GM18873 (cell line): ENCODE measurements around the gene MAL.

Experiments
- ATAC-seq: cut with Tn5 transposase; IDR thresholded peaks from one replicate; pipeline ENCODE4 v1.9.1; 2021; ENCODE audit warnings: mild to moderate bottlenecking, moderate library complexity, moderate number of reproducible peaks; ENCODE audit not compliant: unreplicated experiment, low FRiP score

MAL gene

DNA sequence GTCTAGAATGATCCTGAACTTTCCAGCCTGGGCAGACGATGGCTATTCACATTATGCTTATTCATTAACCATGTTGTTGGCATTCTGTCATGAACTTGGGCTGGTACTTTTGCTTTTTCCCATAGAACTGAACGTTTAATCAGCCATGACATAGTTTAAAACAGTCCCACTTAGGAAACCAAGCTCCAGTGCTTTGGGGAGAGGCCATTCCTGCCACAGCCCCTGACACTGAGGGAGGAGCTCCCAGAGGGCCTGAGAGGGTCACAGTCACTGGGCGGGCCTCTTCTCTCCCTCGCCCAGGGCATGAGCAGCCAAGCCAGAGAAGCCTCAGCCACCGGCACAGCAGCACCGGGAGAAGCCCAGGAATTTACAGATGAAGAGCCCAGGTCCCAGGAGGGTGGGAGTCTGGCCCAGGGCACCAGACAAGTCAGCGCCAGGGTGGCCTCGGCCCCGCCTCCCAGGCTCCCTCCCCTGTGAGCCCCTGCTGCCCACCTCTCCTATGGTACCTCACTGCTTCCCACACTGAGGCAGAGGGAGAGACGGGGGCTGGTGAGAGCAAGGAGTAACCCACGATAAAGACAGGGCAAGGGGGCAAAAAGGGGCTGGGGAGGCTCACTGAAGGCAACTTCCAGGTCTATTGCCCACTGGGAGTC is 33.6 kb downstream of the MAL start:
- ATAC-seq: no peak

DNA sequence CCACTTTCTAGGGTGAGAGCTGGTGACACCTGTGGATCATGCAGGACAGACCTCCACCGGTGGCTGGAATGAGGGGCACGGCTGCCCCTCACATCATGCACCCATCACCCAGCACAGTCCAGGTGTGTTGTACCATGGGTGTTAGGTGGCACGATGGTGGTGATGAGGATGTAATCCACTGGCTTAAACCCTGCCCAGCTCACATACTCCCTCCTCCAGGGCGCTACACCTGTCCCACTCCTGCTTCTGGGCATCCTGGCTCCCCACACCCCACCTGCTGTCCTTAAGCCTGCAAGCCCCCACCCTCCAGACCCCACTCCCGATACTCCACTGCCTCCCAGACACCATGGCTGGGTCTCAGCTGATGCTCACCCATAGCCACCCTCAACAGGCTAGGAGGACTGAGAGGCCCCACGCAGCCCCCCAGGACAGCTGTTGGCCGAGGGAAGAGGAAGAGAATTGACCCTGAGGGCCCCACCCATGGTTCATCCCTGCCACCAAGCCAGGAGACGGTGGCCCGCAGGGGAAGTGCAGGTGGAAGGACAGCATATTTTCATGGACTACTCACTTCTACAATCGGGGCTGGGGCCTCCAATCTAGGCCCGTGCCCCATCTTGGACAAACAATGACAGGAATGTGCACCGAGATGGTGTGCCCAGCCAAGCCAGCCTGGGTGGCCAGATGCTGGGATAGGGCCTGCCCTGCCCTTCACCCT is 34.3 kb downstream of the MAL start:
- ATAC-seq: no peak

DNA sequence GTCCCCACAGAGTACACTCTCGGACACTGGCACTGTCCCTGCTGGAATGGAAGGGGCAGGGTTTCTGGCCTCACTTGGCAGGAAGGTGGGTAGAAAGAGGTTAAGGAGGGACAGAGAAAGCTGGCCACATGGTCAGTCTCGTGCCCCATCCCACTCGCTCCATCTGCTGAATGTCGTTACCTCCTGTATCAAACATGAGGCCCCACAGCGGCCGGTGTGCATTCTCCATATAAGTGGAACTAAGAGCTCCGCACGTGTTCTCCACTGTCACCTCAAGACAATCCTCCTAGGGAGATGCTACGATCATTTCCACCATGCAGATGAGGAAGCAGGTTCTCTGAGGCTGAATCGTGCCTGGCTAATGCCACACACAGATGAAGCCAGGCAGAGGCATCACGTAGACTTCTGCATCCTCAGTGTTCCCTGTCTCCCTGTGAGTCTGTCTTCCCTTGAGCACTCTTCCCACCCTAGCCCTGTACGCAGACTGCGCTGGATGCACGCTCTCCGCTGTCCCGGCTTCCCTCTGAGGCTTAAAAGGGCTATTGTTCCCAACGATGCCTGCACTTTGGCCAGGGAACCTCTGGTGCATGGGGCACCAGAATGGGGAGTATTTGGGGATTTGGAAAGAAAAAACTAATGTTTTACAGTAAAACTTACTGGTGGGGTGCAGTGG is 35.1 kb downstream of the MAL start:
- no peak for ATAC-seq

DNA sequence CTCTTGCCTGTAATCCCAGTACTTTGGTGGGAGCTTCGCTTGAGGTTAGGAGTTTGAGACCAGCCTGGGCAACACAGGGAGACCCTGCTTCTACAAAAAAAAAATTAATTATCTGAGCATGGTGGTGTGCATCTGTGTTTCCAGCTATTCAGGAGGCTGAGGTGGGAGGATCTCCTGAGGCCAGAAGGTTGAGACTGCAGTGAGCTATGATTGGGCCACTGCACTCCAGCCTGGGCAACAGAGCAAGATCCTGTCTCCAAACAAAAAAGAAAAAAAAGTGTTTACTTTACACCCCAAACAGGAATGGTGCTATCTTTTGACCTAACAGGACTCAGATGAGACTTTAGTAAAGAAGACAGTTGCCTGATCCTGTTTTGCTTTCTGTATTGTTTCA is 35.6 kb downstream of the MAL start:
- ATAC-seq: no peak

DNA sequence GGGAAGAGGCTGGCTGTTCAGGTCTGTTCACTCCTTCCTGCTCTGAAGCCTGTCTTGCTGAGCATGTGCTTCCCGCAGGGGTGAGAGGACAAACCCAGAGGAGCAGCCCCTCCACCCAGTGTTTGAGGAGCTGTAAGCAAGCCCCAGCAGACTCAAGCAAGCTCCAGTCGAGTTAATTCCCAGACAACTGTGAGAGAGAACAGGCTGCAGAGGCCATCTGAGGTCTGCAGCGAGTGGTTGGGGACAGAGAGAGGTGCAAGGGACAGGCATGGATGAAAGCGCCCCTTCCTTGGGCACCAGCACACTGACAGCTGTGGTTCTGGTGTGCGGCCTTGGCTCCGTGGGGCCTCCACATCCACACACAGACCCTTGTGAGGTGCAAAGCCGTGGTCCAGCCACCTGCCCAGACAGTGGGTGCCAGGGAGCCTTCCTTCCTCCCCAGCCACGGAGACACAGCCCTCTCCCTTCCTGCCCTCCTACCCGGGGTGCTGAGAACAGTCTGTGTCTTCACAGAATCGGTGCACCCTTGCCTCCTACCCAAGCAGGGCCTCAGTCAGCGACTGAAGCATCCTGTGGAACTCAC is 36.2 kb downstream of the MAL start:
- ATAC-seq: no peak

DNA sequence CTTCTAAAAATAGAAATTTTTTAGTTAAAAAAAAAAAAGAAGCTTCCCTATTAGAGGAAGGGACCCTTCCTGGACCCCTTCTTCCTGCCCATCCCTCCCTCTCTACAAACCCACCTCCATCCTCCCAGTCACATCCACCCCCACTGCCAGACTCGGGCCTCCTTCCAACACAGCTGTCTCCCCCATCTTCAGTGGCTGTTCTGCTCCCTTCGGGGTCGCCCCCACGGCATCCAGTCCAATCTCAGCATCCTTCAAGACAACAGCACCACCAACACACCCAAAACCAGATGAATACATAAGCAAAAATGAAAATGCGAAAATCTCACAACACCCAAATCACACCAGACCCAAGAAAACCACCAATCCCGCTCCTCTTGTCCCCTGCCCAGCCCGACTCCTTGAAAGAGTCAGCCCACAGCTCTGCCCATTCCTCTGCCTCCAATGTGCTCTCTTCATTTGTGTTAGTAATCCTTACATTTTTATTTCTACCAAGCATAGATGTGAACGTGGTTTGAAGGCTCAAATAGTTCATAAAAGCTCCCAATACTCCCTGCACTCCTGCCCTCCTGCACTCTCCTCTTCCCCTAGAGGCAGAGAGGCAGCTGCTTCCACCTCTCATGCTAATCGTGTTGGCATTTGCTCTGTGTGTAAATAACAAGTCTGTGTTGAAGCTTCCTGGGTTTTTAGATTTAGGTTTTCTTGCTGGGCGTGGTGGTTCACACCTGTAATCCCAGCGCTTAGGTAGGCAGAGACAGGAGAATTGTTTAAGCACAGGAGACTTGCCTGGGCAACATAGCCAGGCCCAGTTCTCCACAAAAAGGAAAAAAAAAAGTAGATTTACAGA is 37.0 kb downstream of the MAL start:
- no peak for ATAC-seq

DNA sequence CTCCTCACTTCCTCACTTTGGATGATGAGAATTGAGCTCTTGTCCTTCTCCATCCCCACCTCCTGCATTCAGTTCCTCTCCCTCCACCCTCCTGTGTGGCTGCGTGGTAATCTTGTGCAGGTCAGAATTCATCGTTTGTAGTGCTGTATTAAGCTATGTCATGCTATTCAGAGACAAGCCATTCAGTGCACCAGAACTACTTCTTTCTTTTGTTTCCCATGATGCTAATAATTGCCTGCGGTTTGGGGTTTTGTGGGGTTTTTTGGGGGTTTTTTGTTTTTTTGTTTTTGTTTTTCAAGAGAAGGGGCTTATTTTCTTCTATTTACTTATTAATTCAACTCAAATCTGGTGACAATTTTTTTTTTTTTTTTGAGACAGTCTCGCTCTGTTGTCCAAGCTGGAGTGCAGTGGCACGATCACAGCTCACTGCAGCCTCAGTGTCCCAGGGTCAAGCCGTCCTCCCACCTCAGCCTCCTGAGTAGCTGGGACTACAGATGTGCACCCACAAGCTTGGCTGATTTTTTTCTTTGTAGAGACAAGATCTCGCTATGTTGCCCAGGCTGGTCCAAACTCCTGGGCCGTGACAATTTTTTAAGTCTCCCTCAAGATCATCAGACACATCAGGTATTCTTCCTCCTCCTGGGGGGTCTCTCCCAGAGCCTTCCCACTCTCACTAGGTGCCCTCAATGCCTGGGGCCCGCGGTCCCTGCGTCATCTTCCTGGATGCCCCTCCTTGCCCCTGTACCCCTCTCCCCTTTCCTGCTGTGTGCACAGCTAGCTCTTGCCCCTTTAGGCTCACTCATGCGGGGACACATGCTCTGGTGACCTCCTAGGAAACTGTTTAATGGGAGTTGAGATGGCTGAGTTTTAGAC is 37.8 kb downstream of the MAL start:
- peak; percentile 81 for ATAC-seq

DNA sequence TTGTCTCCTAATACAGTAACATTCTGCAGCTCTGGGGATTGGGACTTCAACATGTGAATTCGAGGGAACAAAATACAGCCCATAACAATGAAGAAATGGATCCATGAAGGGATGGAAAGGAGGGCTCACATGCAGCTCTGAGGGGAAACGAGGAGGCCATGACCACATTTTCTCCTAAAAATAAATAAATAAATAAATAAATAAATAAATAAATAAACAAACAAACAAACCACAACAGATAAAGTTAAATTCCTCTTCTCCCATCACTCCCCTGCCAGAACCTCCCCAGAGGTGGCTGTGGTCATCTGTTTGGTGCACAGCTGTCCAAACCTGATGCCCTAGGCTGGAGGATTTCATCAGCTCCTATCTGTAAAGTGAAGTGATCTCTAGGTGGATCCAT is 42.7 kb downstream of the MAL start:
- ATAC-seq: no peak

DNA sequence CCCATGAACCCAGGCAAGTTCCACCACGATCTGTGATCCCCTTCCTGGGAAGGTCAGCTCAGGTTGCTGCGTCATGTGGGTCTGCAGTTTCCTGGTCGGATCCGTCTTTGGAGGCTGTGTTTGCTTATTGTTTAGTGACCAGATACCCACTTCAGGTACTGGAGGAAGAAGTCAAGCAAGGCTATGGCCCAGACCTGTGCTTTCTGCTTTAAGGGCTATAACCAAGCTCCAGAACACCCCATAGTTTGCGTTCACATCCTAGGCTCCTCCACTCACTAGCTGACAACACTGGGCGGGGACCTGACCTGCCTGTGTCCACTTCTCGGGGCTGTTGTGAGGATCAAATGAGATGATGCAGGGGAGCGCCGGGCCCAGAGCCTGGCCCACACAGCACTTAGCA is 44.0 kb downstream of the MAL start:
- ATAC-seq: no peak

DNA sequence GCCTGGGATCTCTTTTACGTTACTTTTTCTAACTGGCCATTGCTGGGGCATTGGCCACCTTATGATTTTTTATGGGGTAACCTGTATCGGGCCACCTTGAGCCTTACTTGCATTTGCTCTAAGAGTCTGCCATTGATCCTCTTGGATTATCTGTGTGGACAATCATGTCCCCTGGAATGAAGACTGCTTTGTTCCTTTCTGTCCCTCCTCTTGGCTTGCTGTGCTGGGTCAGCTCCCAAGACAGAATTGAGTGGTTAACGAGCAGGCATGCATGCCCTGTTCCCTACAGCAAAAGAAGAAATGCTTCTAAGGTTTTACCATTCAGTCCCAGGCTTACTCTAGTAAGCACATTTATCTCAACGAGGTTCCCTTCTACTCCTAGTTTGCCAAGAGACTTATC is 46.3 kb downstream of the MAL start:
- ATAC-seq: no peak

DNA sequence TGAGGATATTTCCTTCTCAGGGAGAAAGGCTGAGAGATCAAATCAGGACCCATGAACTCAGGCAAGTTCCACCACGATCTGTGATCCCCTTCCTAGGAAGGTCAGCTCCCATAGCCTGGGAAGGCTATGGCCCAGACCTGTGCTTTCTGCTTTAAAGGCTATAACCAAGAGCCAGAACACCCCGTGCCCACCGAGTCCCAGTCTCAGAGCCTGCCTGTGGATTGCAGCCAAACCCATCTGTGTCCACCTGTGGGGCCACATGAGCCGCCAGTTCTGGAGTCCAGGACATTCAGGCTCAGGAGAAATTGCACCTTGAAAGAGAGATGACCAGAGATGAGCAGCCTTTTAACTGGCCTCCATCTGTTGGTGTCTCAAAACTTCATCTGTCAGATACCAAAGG is 46.9 kb downstream of the MAL start:
- ATAC-seq: no peak

DNA sequence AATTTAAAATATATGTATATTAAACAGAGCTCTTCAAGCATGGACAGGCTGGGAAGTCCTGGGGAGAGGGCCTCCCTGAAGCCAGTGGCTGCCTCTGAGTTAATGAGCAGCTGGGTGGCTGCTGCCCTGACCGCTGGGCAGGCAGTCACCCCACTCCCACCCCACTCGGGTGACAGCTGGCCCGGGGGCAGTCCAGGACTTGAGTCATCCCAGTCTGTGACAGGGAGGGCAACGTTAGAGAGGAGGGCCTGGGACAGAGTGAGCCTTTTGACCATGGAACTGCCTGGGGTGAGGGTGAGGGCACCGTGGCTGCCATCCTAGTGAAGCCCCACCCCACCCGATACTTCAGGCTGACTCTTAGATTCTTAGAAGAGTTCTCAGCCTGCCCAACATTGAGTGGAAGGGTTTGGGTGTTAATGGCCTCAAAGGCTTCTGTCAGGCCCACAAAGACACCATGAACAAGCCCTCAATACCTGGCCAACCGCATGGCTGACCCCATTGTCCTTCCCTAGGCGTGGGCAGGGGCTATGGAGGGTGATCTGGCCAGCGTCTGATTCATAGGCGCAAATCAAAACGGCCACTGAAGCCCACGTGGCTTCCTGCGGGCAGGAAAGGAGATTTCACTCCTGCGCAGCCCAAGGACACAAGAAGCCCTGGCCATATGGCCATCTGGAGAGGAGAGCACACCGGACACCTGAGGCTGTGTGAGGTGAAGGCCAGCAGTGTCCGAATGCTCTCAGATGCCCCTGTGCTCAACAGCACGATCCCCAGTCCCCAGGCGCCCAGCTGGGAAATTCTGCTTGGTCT is 48.6 kb downstream of the MAL start:
- no peak for ATAC-seq

DNA sequence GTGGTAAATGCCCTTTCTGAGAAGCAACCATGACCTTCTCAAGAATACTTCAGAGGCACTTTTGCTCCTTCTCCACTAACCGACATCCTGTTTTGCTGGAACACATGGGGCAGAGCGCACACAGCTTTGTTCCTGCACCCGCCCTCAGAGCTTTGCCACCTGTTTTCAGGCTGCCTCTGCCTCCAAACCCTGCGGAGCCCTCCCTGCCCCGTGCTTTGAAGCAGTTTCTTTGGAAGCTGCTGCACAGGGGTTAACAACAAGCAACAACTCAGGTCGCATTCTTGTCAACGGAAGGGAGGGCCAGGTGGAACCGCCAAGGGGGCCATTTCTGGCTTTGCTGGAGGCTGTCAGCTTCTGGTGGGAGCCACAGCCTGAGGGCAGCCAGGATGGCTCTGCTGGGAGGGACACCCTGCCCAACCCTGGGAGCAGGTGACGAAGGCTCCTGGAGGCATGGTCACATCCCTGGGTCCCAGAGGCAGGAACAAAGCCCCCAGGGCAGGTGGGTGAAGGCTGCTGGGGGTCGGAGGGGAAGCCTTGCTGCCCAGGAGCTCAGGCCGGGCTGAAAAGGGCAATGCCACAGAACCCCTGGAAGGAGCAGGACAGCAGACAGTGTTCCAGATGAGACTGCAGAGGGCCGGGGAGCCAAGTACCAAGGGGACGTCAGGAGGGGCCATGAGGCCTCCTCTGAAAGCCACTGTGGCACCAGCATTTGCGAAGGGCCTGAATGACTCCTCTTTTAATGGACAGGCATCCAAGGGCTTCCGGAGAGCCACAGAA is 49.3 kb downstream of the MAL start:
- no peak for ATAC-seq

DNA sequence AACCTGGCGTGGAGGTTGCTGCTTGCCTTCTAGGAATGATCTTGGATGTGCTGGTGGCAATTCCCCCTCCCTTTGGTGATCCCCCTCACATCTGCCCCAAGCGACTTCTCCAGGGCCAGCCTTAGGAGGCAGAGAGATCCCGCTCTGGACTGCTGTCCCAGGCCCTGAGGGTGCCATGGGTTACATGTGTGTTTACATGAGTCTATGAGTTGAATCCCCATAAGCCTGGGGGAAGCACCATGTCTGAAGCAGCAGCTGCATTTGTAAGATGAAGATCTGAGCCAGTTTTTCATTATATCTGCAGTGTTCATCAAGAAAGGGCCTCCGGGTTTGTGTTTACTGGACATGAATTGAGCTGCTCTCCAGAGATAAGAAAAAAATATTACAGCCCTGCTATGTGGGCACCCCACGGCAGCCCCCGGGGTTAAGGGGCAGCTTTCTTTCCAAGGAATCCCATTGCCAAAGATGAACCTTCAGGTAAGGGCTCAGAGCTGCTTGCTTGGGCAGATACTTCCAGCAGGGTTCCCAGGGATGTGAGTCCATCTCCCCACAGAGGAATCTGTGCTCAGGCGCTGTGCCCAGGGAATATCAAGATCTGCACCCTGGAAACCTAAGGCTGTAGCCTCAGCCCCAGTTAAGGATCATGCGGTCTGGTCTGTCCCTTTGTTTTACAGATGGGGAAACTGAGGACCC is 50.1 kb downstream of the MAL start:
- no peak for ATAC-seq

DNA sequence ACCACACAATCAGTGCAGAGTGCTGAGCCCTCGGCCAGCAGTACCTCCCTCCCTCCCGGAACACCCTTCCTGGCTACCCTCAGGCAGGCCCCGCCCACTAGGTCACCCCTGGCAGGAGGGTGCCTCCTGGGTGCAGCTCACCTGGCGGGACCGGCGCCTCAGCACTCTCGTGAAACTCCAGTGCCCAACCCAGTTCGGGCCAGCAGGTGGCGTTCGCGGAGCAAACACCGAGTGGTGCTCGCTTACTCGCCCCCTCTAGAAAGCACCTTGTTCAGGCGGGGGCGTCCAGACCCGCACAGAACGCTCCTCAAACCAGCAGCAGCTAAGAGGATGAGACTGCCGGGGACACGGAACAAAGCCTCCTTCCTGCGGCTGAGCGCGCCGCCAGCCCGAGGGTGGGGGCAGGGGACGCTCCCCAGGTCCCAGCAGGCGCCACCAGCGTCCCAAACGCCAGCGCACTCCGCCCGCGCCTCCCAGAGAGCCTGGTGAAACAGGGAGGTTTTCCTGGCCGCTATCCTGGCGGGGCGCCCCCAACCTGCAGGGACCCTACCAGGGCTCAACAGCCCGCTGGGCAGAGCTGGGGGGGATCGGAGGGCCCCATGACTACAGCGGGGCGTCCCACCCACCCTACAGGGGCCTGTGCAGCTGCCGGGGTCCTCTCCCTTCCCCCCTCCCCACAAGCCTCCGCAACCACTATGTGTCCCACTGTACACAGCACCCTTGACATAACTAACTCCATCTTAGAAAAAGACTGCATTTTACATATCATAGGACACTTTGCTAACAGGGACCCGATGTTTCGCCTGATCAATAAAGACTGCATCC is 51.4 kb downstream of the MAL start:
- peak; percentile 74 for ATAC-seq

DNA sequence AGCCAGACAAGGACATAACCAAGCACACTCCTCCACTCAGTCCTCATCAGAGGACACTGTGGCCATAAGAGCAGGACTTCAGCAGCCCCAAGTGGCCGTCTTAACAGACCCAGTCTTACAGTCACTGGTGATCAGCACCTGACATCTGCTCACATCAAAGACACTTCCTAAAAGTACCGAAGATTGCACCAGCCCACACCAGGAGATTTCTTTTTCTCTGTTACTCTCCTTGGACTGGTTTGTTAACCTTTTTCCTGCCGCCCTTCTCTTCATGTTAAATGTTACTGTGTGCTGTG is 52.0 kb downstream of the MAL start:
- ATAC-seq: no peak
